NCI-H1436 (cell line): ENCODE measurements around the gene FGD4.

Experiments used
- DNase-seq: peaks from one replicate; lab custom pipeline; 2025; lab: John Stamatoyannopoulos, UW

The FGD4 gene

DNA sequence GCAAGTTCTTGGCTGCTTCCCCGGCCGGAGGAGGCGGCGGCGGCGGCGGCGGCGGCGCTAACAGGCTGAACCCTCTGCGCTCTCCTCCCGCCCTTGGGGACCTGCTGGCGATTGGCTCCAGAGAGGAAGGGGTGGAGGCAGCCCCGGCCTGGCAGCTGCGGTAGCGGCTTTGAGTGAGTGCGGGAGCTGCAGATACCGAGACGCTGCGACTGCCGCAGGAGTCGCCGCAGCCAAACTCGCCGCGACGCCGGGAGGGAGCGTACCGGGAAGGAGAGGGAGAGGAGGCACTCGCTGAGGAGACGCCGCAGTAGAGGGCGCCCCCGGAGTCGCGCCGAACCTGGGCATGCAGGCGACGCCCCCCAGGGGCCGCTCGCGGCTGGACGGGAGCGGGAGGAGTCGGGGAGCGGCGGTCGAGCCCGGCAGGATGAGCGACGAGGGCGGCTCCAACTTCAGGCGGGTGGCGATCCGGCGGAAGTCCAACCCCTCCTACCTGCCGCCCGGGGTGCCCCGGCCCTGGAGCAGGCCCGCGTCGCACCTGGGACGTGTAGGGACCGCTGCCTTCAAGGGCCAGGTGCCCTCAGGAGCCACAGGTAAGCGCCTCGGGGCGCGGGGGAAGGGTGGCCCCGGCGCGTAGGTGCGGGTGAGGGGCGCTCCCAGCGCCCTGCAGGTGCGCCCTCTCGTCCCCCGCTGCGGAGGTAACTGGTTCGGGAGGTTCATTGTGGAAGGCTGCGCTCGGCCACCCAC lies at the start of gene FGD4:
Gene FGD4, plus strand, starts transcription at position 189 of the 744 bp plus-strand sequence.
- peak; percentile 87 for DNase-seq

DNA sequence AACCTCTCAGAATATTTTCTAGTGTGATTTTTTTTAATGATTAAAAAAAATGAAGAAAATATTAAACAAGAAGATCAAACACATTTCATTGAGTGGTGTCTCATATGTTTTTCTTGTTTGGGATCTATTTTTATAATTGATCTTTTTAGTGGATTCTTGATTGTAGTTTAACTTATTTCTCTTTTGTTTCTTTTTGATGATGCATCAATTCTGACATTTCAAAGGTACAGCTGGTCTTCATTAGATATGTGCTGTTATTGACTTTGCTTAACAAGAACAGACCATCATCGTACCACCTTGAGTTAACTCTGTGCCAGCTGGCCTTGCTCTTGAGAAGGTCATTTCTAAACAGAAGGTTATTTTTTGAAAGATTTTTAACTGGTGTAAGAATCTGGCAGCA lies 45.8 kb upstream of the FGD4 start:
- DNase-seq: no peak

DNA sequence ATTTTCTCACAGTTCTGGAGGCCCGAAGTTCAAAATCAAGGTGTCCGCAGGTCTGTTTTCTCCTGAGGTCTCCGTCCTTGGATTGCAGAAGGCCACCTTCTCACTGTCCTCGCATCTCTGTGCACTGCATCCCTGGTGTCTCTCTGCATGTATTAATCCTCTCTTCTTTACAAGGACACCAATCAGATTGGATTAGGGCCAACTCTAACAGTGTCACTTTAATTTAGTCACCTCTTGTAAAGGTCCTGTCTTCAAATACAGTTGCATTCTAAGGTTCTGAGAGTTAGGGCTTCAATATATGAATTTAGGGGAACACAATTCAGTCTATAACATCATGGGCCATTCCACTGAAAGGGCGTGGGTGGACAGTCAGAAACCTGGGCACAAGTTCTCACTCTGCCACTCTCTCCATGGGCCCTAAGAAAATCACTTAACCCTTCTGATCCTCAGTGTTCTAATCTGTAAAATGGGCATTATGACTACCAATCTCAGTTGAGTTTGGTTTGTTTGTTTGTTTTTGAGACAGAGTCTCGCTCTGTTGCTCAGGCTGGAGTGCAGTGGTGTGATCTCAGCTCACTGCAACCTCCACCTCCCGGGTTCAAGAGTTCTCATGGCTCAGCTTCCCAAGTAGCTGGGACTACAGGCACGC lies 41.6 kb upstream of the FGD4 start:
- no peak for DNase-seq

DNA sequence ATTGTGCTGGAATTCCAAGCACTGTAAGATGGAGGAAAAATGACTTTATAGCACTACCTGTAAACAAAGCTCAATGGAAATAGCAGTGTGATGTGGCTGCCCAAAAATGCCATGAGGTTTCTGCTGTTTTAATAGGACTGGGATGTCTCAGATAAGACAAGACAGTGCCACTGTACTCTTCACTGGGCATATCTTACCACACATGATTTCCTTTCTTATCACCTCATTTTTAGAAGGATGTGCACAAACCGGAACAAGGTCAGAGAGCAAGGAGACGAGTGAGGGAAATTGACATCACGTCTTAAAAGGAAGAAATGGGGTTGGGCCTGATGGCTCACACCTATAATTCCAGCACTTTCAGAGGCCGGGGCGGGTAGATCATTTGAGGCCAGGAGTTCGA lies 38.4 kb upstream of the FGD4 start:
- no peak for DNase-seq

- DNase-seq: no peak
These were observed 36.5 kb upstream of the FGD4 start for GRCh38 chr12:32362892-32363291.

- DNase-seq: peak; percentile 21
These were observed 33.8 kb upstream of the FGD4 start for GRCh38 chr12:32365473-32366064.

DNA sequence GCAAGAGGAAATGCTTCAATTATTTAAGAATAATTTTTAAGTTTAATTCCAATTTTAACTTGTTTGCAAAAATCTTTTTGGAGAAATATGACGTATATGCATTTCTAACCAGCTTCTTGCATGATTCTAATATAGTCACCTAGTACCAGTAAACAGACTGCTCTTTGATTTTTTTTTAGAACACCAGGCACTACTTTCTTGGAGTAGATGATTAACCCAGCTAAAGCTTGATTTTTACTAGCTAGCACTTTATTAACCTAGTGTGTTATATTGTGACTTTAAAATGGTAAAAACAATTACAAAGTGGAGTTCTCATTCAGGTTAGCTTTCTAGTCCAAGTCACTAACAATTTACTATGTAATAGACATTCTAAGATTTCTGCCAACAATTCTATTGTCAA lies 32.6 kb upstream of the FGD4 start:
- no peak for DNase-seq

GRCh38 chr12:32367381-32367780 lies 32.0 kb upstream of the FGD4 start:
- no peak for DNase-seq

DNA sequence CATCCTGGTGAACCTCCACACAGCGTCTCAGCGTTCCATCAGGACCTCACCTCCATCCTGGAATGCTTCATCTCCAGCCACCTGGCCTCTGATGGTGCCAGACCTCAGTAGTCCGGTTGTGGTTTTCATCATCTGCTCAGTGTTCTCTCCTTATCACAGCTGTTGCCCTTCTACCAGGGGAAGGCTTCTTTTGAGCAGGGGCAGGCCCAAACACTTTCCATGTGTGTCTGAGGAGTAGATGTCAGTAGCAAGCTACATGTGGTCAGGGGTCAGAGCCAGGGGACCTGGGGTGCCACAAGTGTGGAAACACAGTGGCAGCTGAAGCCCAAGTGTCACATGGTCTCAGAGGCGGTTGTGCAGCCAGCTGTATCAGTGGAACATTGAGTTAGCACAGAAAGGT lies 30.2 kb upstream of the FGD4 start:
- no peak for DNase-seq

GRCh38 chr12:32377344-32378055 lies 21.9 kb upstream of the FGD4 start:
- no peak for DNase-seq

DNA sequence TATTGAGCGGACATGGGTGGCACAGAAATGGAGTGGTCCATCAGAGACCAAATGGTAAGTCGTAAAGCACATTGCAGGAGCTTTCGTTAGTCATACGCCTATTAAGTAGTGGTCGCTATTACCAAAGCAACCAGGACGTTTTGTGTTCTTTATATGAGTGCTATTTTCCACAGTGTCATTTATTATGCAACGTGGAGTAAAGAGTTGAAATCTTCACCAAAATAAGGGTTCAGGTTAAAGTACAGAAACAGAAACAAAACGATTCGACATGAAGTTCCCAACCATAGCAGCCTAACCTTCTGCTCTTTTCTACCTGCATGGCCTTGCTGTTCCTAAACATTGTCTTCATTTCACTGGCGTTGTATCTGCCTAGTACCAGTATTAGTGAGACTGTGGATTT lies 20.1 kb upstream of the FGD4 start:
- DNase-seq: no peak

GRCh38 chr12:32379667-32380066 lies 19.7 kb upstream of the FGD4 start:
- DNase-seq: no peak

DNA sequence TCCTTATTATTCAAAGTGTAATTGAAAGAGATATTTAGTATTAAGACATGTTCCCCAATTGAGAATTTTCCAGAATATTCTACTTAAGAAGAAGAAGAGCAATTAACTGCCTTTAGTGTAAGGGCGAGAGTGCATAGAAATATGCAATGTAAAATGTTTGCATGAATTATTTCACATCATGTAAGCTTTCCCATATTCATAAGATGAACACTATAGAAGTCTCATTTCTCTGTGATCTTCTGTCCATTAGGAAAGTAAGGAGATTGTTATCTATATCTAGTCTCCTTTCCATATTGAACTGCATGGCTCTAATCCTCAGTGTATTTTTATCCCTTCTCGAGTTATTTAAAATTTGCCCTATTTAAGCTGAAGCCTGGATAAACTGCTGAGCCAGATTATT lies 17.1 kb upstream of the FGD4 start:
- DNase-seq: no peak

GRCh38 chr12:32390572-32391219 lies 8.7 kb upstream of the FGD4 start:
- no peak for DNase-seq

DNA sequence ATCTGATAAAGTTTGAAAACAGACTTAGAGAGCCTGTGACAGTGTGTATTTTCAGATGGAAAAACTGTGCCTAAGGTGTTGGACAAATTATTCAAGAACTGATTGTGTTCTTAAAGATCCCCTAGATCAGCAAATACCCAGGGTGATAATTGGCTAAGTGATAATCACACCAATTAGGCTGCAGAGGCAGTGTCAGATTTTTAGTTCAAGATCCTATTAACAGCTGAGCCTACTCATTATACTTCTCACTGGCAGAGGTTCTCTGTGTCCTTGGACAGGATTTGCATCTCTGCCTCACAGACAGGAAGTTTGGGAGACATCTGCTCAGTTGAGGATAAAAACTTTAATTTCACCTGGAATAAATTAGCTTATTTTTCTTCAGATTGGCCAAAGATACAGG lies 4.3 kb upstream of the FGD4 start:
- no peak for DNase-seq

DNA sequence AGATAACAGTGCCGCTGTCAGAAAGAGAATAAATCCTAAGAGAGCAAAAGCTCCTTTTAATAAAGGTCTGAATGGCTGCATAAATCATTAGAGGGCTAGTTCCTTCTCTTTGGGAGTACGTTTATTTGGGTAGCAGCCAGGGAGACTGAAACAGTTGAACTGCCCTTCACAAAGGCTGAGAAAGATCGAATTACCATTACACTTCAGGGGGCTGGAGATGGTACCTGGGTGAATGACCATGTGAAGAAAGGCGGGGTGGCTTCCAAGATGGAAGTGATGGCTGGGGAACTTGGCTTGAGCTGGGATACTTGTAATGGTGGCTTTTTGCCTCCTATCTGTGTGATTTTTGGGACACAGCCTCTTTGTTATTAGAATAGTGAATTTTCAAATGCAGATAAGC lies 1.7 kb upstream of the FGD4 start:
- no peak for DNase-seq

DNA sequence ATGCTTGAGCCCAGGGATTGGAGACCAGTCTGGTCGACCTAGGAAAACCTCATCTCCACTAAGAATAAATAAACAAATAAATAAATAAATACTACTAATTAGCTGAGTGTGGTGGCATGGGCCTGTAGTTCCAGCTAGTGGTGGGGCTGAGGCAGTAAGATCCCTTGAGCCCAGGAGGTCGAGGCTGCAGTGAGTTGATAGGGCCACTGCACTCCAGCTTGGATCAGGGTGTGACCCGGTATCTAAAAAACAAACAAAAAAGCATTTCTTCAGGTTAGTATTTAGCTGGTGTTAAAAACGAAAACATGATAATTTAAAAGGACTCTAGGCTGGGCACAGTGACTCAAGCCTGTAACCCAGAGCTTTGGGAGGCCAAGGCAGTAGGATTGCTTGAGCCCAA lies 1.2 kb upstream of the FGD4 start:
- no peak for DNase-seq

DNA sequence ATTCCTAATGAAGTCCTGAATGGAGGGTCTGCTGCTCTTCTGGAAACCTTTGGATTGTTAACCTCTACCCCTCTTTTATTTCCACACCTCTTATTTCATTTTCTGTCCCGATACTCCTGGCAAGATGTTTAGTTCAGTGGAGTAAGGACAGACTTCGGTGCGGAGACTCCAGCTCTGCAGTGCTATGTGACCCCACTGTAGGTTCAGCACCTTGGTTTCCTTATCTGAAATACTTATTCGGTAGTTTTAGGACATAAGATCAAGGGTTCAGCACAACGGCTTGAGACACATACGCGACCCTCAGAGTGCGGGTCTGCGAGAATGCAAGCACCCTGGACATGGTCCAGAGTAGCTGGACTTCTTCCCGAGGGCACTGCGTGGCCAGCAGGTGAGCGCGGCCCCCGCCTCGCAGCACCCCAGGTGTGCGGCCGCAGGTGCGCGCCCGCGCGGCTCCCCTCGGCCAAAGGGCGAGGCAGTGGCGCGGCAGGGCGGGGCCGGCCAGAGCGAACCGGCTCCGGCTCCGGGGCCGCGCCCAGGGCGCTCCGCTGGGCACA lies 465 bp upstream of the FGD4 start:
- no peak for DNase-seq

- DNase-seq: no peak
These were observed 835 bp downstream of the FGD4 start for GRCh38 chr12:32400114-32400672.

DNA sequence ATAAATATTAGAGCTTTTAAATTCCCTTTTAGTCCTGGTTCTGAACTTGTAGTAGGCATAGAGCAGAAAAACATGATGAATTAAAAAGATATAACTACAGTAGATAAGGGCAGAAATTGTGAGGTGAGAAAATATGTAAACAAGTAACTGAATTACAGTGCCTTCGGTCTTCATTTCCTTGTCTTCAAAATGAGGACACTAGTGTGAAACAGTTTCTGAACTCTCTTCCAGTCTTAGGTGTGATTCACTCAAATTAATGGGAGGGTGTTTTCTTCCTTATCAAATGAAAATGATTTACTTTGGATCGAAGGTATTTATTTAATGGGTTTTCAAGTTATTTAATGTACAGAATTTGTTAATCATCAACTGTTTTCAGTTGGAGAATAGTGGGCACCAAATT lies 1.5 kb downstream of the FGD4 start:
- no peak for DNase-seq

DNA sequence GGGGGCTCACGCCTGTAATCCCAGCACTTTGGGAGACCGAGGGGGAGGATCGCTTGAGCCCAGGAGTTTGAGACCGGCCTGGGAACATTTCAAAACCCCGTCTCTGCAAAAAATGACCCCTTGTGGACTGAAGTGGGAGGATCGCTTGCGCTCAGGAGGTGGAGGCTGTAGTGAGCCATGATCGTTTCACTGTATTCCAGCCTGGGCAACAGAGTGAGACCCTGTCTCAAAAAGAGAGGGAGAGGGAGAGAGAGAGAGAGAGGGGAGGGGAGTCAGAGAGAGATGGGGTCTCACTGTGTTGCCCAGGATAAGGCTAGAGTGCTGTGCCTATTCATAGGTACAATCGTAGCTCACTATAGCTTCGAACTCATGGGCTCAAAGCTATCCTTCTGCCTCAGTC lies 2.8 kb downstream of the FGD4 start:
- no peak for DNase-seq

GRCh38 chr12:32402946-32403345 lies 3.6 kb downstream of the FGD4 start:
- no peak for DNase-seq
